CD4-positive, alpha-beta T cell treated with Interleukin-10 for 1 hour (primary cell): ENCODE measurements around the gene MYEOV.

Experiments
- DNase-seq: peaks from one replicate; pipeline ENCODE4 v3.0.0-alpha.2; 2020

The MYEOV gene

DNA sequence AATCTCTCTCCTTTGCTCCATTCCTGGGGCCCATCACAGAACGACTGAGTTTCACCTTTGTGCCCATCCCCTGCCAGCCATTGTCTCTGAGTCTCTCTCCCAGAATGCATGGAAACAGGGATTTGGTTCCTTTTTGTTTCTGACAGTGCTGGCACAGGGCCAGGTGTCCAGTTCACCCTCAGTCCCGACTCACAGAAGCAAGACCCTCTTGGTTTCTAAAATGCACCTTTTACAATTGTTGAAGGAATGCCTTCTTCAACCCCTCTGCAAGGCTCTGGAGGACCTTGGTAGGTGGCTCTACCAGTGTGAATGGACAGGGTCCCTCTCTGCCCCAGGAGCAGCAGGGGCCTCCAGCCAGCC, 5.1 kb upstream of the MYEOV start:
- DNase-seq = no peak

DNA sequence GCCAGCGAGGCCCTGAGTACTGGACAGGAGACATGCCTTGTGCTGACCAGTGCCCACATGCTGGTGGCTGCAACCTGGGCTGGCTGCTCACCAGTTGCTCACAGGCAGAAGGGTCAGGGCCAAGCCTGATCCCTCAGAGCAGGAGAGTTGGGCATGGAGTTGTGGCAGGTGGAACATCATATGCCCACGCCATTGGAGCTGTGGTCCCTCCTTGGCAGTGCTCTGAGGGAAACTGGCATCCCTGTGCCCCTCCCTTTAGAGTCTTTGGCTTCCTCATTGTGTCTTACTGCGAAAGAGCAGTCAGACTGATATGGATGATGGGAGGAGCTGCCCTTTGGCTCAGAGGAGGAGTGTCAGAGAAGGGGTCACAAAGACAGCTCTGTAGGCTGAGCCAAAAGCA, 3.1 kb upstream of the MYEOV start:
- no peak for DNase-seq

- no peak for DNase-seq
These were observed 2.4 kb upstream of the MYEOV start for GRCh38 chr11:69291459-69292110.

GRCh38 chr11:69292221-69292648, 1.7 kb upstream of the MYEOV start:
- peak; percentile 55 for DNase-seq

DNA sequence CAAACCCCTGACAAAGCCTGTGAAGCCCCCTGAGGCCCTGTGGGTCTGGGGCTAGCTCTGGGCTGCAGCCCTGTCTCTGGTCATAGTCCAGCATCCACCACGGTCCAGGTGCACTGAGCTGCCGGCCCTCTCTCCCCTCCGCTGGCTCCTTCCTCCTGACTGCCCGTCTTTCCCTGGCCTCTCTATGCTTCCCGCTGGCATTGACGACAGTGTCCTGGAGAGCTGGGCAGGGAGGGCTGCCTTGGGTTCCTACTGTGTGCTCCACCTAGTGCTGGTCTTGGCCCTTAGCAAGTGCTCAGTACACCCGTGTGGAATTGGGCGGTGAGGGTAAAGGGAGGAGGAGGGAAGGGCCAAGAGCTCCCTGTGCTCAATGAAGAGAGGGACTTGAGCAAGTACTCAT, 868 bp upstream of the MYEOV start:
- no peak for DNase-seq

DNA sequence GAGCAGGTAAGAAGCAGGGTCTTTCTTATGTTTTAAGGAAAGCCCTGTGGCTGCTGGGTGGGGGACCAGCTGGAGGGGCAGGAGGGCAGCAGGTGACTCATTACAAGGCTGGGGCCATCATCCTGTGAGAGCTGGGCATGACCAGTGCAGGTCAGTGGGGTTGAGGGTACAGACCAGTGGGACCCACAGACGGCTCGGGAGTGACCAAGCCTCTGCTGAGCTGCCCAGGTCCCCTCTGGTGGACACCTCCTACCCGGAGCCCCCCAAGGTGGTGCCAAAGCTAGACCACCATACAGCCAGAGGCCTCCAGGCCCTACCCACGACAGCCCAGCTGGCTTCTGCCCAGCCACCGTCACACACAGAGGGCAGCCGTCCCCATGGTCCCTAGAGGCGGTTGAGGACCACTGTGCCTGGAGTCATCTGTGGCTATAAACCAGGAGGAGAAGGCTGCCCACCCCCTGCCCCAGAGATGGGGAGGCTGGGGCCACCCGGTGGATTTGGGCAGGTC, 670 bp downstream of the MYEOV start:
- no peak for DNase-seq

- DNase-seq = no peak
These were observed 1.4 kb downstream of the MYEOV start for GRCh38 chr11:69295079-69295994.

- DNase-seq = no peak
These were observed 2.3 kb downstream of the MYEOV start for GRCh38 chr11:69295995-69296889.

DNA sequence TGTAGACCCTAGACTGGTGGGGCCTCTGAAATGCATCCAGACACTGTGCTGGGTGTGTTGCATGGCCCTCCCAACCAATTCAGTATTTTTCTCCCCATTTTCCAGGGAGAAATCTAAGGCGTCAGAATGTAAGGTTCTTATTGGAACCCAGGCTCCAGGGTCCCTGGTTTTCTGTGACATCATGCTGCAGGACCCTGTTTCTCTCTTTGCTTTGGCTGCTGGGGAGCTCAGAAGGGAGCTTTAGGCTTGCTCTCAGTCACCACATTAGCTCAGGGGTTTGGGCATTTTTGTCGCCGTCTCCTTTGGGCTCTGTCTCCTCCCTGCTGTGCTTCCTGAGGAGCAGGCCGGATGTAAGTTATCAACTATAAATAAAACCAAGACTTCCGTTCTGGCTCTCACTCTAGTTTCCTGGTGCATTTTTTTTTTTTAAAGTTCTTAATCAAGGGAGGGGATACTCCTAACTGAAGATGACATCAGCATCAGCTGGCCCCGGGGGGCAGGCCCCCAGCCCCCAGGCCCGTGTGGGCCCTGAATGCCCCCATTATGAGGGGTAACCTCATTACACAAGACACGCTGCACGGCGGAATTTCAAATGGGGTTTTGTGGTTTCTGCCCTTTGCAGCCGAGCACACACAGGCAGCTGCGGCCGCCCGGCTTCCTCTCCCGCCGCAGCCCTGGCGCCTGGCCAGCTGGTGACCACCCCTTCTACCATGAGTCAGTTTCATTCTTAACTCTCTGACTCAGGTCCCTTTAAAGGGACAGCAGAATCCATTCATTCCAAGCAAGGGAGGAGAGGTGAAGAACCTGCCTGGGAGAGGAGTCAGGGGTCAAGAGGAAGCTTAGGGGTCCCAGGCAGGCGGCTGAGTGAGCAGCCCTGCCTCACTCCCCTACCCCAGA, 3.2 kb downstream of the MYEOV start:
- DNase-seq = peak; percentile 82

- peak; percentile 42 for DNase-seq
These were observed 3.9 kb downstream of the MYEOV start for GRCh38 chr11:69297787-69298266.

DNA sequence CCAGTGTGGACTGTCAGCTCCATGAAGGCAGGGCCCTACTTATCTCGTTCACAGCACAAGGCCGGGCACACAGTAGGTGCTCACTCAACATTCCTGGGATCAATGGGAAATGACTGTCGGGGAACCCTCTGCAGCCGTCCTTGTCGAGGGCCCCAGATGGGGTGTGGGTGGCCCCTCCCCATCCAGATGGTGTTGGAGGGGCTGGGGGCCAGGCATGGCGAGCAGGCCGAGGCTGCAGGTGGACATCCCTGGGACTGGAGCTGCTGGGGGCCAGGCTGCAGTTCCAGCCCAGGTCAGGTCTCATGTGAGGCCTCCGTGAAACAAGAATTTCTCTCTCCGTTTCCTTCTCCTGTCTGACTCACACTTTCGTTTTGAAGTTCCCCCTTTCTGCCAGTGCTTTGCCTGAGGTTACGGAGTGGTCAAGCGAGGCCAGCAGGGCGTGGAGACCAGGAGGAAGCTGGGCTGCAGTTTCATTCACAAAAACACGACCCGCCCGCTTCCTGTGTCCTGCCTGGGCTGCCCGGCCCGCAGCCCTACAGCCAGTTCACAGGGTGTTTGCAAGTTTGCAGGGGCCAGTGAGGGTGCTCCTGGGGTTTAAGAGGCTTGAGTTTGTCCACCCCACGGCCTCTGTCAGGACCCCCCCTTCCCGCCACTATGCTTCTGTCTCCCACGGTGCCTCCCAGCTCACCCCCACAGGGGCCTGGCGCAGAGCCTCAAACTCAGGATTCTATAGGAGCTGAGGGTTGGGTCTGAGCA, 4.5 kb downstream of the MYEOV start:
- peak; percentile 44 for DNase-seq

DNA sequence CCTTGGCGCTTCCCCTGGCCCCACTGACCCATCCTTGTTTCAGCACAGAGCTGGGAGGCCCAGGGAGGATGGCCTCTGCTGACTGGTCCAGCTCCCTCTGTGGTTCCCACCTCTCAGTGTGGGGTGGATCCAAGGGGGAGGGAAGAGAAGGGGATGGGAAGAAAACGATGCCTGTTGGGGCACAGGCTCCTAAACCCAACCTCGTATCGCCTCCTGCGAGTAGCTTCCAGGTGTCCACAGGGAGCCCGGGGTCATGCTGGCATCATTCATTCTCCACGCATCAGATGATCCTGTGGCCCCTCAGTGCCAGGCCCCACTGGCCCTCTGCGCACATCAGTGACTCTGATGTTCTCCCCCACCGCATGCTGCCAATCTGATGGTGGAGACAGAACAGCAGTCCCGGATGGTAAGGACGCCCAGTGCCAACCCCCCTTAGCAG, 5.1 kb downstream of the MYEOV start:
- DNase-seq = no peak

DNA sequence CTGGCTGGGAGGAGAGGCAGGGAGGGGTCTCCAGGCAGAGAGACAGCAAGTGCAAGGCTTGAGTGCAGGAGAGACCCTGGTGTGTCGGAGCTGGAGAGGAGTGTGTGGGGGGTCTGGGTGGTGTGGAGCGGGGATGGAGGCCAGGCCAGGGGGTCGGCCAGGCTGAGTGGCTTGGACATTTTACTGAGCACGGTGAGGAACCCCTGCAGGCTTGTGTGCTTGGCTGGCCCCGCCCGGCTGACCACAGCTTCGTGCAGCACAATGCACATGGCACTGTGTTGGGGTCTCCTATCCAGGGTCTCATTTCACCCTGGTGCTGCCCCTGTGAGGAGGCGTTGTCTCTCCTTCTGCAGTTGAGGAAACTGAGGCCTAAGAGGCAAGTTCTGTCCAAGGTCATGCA, 5.6 kb downstream of the MYEOV start:
- no peak for DNase-seq

GRCh38 chr11:69300120-69301060, 6.4 kb downstream of the MYEOV start:
- DNase-seq = no peak

- no peak for DNase-seq
These were observed 7.1 kb downstream of the MYEOV start for GRCh38 chr11:69301081-69301454.

DNA sequence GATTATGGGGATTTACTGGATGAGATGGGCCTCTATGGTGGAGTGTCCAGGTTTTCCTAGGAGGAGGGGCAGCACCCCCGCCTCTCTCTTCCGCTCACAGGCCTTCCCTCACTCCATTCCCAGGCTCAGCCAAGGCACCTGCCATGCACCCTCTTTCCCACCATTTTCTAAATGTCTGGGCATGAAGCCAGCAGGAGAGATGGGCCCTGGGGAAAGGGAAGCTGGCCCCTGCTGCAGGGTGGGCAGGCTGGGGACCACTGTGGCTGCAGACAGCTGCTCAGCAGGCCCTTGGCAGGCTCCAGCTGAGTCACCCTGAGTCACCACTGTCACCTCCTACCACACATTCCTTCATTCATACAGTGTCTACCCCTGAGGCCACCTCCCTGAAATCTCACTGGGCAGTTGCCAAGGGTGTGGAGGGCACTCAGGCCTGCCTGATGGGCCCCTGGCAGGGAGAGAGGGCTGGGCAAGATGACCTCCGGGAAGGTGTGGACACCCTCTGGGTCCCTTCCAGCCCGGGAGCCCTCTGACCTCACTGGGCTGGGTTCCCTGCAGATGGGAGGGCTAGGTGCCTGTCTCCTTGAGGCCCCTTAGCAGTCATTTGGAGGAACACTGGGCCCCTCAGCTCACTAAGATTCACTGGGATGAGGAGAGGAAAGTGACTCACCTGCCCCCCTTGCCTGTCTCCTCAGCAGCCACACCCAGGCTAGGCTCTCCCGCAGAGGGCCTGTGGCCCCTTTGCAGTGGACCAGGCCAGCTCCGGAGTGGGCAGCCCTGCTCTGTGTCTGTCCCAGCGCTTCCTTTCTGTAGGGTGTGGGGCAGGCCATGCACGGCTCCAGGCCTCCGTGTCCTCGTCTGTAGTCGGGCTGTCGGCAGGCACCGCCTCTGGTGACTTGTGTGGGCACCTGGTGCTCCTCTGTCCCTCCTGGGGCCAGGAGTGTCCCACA, 7.8 kb downstream of the MYEOV start:
- DNase-seq = no peak

DNA sequence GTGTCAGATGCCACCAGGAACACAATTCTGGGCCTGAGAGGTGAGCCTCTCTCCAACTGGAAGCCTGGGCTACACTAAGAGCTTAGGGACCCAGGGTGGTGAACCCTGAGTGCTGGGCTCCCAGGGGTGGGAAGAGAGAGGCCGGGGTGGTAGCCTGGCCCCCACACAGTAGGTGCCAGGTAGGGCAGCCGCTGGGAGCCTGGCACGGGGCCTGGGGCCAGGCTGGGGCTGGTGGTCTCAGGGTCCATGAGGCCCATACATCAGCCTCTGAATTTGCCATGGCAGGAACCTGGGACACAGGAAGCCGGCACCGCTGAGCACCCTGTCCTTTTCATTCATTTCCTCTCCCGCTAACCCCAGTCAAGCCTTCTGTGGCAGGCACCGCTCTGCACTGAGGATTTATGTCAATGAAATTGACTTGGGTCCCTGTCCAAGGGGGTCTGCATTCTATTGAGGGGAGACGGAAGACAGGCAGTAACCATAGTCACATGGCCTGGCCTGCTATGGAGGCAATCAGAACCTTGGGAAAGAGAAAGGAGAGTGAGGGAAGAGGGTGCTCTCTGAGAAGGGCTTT, 8.6 kb downstream of the MYEOV start:
- DNase-seq = no peak

- DNase-seq = no peak
These were observed 9.5 kb downstream of the MYEOV start for GRCh38 chr11:69303427-69303826.
